Panc1 (cell line): ENCODE measurements around the gene WHRN. TPM values are rescaled to one million over a fixed set of nuclear protein-coding genes. Genes with fewer than 3 reads are reported as not detected.

ENCODE experiments used
- ATAC-seq: fragments of 200-7000 bp; cut with Tn5 transposase; 2 replicates; pipeline ENCODE4 v1.9.1; 2020; ENCODE audit warnings: mild to moderate bottlenecking, moderate library complexity
- BruUV-seq: library from RNA; stranded (reverse); fragments of 400-500 nt; replicated peaks from 2 replicates; lab custom pipeline; 2021; lab: Mats Ljungman, UMichigan
- CTCF ChIA-PET: fragments of 300-600 bp; sonication (Branson Sonifier 250); formaldehyde crosslinking; loops from one replicate; lab custom pipeline; 2022; ENCODE audit warnings: antibody characterized with exemption; lab: Charles Lee
- POLR2A ChIA-PET: fragments of 300-600 bp; sonication (Branson Sonifier 250); formaldehyde crosslinking; loops from one replicate; lab custom pipeline; 2022; ENCODE audit warnings: antibody characterized with exemption; lab: Charles Lee
- DNase-seq: peaks from one replicate; pipeline ENCODE4 v3.0.0-alpha.2; 2010; ENCODE audit warnings: low read depth, low spot score
- H3K27ac ChIP-seq: 2 replicates; pipeline ENCODE4 v1.5.1; 2011; ENCODE audit warnings: mild to moderate bottlenecking, low read length, inconsistent platforms
- H3K27me3 ChIP-seq: fragments of 200-500 bp; sonication (Bioruptor generic); 2 replicates; pipeline ENCODE4 v1.6.0; 2014; ENCODE audit warnings: low read length, inconsistent platforms; ENCODE audit not compliant: control insufficient read depth, insufficient read depth
- H3K36me3 ChIP-seq: fragments of 200-500 bp; sonication (Bioruptor generic); 2 replicates; pipeline ENCODE4 v1.5.1; 2014; ENCODE audit warnings: inconsistent platforms, mild to moderate bottlenecking, low read length, moderate library complexity; ENCODE audit not compliant: control insufficient read depth, insufficient read depth
- H3K4me1 ChIP-seq: 2 replicates; pipeline ENCODE4 v1.5.1; 2011; ENCODE audit warnings: inconsistent platforms, mild to moderate bottlenecking, low read length, moderate library complexity; ENCODE audit not compliant: control insufficient read depth, insufficient read depth
- H3K4me3 ChIP-seq, 2 experiments: 2 replicates each; pipeline ENCODE4 v1.5.1; 2011 to 2012; ENCODE audit warnings: low read depth in 2 of 2, low read length in 2 of 2, mild to moderate bottlenecking in 2 of 2, inconsistent platforms in 1 of 2, moderate library complexity in 1 of 2
- H3K9me3 ChIP-seq: fragments of 200-500 bp; sonication (Bioruptor generic); 2 replicates; pipeline ENCODE4 v1.5.1; 2014; ENCODE audit warnings: low read depth, mild to moderate bottlenecking, inconsistent platforms, low read length, moderate library complexity; ENCODE audit not compliant: control insufficient read depth, insufficient read depth
- POLR2AphosphoS5 ChIP-seq: IDR thresholded peaks from 2 replicates; pipeline ENCODE4 v1.6.1; 2012; ENCODE audit warnings: mild to moderate bottlenecking, low read depth, low read length, moderate library complexity
- SIN3A ChIP-seq: IDR thresholded peaks from 2 replicates; pipeline ENCODE4 v1.6.1; 2012; ENCODE audit warnings: low read depth, mild to moderate bottlenecking, low read length, moderate library complexity, borderline replicate concordance; ENCODE audit not compliant: insufficient read depth
- TCF7L2 ChIP-seq: IDR thresholded peaks from 2 replicates; pipeline ENCODE4 v1.6.1; 2011; ENCODE audit warnings: mild to moderate bottlenecking, low read depth, low read length, inconsistent platforms
- in situ Hi-C: cut with HindIII; loops from 2 replicates; pipeline ENCODE4 v1.10.0; 2016; ENCODE audit warnings: low sequenced_read_pairs, low pct_unique_long_range_greater_than_20kb
- intact Hi-C: fragments of 100-400 bp; cut with micrococcal nuclease; formaldehyde crosslinking; loops from one replicate; pipeline ENCODE4 v1.10.0; 2022; ENCODE audit not compliant: unreplicated experiment
- total RNA-seq: library from RNA; stranded (reverse); gene quantifications from one replicate; pipeline ENCODE4 v1.2.1, GENCODE V29; 2021; ENCODE audit not compliant: unreplicated experiment
- TF ChIP-seq, protein P1 (sequence below), 2 experiments: IDR thresholded peaks; 2 replicates each; pipeline ENCODE4 v1.6.1; 2011 to 2012; ENCODE audit warnings: low read depth in 2 of 2, control low read depth in 1 of 2, low read length in 1 of 2, mild to moderate bottlenecking in 1 of 2, moderate library complexity in 1 of 2; ENCODE audit not compliant: insufficient read depth in 1 of 2
- TF ChIP-seq, protein P2 (sequence below): fragments of 450-650 bp; IDR thresholded peaks from 2 replicates; pipeline ENCODE4 v1.5.1; 2017; ENCODE audit warnings: mild to moderate bottlenecking

Gene WHRN
- total RNA-seq, 1 experiment from 2014 or later: 18.0 TPM

DNA sequence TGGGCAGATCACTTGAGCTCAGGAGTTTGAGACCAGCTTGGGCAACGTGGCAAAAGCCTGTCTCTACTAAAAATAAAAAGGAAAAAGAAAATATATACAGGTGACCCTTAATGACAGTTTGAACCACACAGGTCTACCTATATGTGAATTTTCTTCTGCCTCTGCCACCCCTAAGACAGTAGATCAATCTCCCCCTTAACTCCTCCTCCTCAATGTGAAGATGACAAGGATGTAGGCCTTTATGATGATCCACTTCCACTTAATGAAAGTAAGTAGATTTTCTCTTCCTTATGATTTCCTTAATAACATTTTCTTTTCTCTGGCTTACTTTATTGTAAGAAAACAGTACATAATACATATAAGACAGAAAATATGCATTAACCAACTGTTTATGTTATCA, 120.9 kb downstream of the WHRN start:
- no peak for ATAC-seq
- POLR2A ChIA-PET: no interaction called here
- H3K36me3 ChIP-seq: no peaks in the 10 kb centered on the region
- H3K27ac ChIP-seq: no peak overlapping the region
- in situ Hi-C loops (no loop called here), intact Hi-C loops (no loop called here)
- no peaks in the 10 kb centered on the region for H3K27me3 ChIP-seq
- TF ChIP-seq, protein P1, sequence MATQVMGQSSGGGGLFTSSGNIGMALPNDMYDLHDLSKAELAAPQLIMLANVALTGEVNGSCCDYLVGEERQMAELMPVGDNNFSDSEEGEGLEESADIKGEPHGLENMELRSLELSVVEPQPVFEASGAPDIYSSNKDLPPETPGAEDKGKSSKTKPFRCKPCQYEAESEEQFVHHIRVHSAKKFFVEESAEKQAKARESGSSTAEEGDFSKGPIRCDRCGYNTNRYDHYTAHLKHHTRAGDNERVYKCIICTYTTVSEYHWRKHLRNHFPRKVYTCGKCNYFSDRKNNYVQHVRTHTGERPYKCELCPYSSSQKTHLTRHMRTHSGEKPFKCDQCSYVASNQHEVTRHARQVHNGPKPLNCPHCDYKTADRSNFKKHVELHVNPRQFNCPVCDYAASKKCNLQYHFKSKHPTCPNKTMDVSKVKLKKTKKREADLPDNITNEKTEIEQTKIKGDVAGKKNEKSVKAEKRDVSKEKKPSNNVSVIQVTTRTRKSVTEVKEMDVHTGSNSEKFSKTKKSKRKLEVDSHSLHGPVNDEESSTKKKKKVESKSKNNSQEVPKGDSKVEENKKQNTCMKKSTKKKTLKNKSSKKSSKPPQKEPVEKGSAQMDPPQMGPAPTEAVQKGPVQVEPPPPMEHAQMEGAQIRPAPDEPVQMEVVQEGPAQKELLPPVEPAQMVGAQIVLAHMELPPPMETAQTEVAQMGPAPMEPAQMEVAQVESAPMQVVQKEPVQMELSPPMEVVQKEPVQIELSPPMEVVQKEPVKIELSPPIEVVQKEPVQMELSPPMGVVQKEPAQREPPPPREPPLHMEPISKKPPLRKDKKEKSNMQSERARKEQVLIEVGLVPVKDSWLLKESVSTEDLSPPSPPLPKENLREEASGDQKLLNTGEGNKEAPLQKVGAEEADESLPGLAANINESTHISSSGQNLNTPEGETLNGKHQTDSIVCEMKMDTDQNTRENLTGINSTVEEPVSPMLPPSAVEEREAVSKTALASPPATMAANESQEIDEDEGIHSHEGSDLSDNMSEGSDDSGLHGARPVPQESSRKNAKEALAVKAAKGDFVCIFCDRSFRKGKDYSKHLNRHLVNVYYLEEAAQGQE (IDR thresholded peaks at IDR 0.05; ENCODE audit: insufficient read depth in 1 of 2, low read depth in 2 of 2, low read length in 1 of 2): no peak
- no peak for TF ChIP-seq POLR2AphosphoS5
- no peak for TF ChIP-seq TCF7L2
- TF ChIP-seq SIN3A: no peak
- TF ChIP-seq, protein P2, sequence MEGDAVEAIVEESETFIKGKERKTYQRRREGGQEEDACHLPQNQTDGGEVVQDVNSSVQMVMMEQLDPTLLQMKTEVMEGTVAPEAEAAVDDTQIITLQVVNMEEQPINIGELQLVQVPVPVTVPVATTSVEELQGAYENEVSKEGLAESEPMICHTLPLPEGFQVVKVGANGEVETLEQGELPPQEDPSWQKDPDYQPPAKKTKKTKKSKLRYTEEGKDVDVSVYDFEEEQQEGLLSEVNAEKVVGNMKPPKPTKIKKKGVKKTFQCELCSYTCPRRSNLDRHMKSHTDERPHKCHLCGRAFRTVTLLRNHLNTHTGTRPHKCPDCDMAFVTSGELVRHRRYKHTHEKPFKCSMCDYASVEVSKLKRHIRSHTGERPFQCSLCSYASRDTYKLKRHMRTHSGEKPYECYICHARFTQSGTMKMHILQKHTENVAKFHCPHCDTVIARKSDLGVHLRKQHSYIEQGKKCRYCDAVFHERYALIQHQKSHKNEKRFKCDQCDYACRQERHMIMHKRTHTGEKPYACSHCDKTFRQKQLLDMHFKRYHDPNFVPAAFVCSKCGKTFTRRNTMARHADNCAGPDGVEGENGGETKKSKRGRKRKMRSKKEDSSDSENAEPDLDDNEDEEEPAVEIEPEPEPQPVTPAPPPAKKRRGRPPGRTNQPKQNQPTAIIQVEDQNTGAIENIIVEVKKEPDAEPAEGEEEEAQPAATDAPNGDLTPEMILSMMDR: no peak
- no peak for DNase-seq
- CTCF ChIA-PET: no interaction called here
- no TSS peak for BruUV-seq
- H3K9me3 ChIP-seq: no peaks in the 10 kb centered on the region
- no peak overlapping the region for H3K4me3 ChIP-seq
- no peaks in the 10 kb centered on the region for H3K4me1 ChIP-seq

DNA sequence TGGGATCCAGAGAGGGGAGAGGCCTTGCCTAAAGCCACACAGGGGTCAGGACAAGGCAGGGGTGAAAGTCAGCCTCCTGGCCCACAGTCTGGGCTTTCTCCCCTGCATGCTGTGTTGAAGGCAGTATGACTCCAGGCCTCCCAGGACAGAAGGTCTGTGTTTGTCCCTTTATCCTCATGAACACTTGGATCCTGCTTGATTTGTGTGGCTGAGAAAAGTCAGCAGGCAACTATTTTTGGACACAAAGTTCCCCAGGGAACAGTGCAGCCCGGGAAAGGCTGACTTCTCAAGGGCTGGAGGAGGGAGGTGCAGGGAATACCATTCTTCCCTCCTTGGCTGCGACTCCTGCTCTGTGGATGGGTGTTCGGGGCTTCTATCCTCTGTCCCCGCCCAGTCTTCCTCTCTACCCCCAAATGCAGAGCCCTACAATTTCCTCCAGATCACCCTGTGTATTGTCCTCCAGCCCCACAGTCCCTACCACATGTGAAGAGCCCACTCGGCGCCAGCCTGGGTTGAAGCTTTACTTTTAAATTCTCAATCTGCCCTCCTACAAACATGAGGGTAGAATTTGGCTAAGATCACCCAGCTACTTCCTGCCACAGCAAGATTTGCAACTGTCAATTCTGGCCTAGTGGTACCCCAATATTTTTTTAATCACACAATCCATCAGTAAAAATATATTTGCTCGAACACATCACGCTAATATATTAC, 121.6 kb downstream of the WHRN start:
- BruUV-seq: no TSS peak
- CTCF ChIA-PET: no interaction called here
- POLR2A ChIA-PET: no interaction called here
- in situ Hi-C loops (no loop called here), intact Hi-C loops (no loop called here)
- H3K36me3 ChIP-seq: no peaks in the 10 kb centered on the region
- no peaks in the 10 kb centered on the region for H3K9me3 ChIP-seq
- no peak overlapping the region for H3K27ac ChIP-seq
- no peak overlapping the region for H3K4me3 ChIP-seq
- no peaks in the 10 kb centered on the region for H3K4me1 ChIP-seq
- DNase-seq: no peak
- H3K27me3 ChIP-seq: no peaks in the 10 kb centered on the region
- TF ChIP-seq SIN3A: no peak
- TF ChIP-seq, protein P2: no peak
- ATAC-seq: 0 out of 2 replicates have a peak, but pooled peaks have one; percentile 33
